Lower lobe of right lung (tissue), 2 donors: ENCODE data around the gene MICAL2. TPM values are rescaled to one million over a fixed set of nuclear protein-coding genes. Genes with fewer than 3 reads are reported as not detected.
A peak's percentile ranks its signal among the peaks of the same experiment; 100 is the strongest.

Experiments
- ATAC-seq, 2 donors: fragments of 200-7000 bp; cut with Tn5 transposase; one replicate each; pipeline ENCODE4 v1.9.1; 2020 to 2022; ENCODE audit warnings: mild to moderate bottlenecking in 2 of 2, moderate library complexity in 2 of 2
- DNase-seq: peaks from one replicate; pipeline ENCODE4 v3.0.0-alpha.2; 2020
- H3K27ac ChIP-seq: fragments of 200-600 bp; one replicate; pipeline ENCODE4 v1.8.0; 2022
- H3K27me3 ChIP-seq: fragments of 200-600 bp; one replicate; pipeline ENCODE4 v1.8.0; 2022; ENCODE audit warnings: low read depth
- H3K36me3 ChIP-seq: fragments of 200-600 bp; one replicate; pipeline ENCODE4 v1.8.0; 2022; ENCODE audit warnings: mild to moderate bottlenecking
- H3K4me1 ChIP-seq: fragments of 200-600 bp; one replicate; pipeline ENCODE4 v1.8.0; 2022
- H3K4me3 ChIP-seq: fragments of 200-600 bp; one replicate; pipeline ENCODE4 v1.8.0; 2022; ENCODE audit warnings: mild to moderate bottlenecking
- H3K9me3 ChIP-seq: fragments of 200-600 bp; one replicate; pipeline ENCODE4 v1.8.0; 2022
- intact Hi-C: fragments of 100-400 bp; cut with DNase I; formaldehyde crosslinking; loops from one replicate; pipeline ENCODE4 v1.11.0; 2022
- total RNA-seq: library from RNA; stranded (reverse); fragmentation: NEBNext Ultra II Directional; extraction: Animal tissue kit (Norgen Biotek cat#: 25700); gene quantifications from one replicate; pipeline ENCODE4 v1.2.1, GENCODE V29; 2021
- TF ChIP-seq, protein P1 (sequence below): fragments of 200-600 bp; IDR thresholded peaks from one replicate; pipeline ENCODE4 v1.8.0; 2022; ENCODE audit warnings: antibody characterized with exemption, mild to moderate bottlenecking
- donor health status: DM: no; HTN: yes; CAD: no; lungs with severe emphysema.

The MICAL2 gene
- total RNA-seq, 1 donor from 2014 or later, result 127 TPM

DNA sequence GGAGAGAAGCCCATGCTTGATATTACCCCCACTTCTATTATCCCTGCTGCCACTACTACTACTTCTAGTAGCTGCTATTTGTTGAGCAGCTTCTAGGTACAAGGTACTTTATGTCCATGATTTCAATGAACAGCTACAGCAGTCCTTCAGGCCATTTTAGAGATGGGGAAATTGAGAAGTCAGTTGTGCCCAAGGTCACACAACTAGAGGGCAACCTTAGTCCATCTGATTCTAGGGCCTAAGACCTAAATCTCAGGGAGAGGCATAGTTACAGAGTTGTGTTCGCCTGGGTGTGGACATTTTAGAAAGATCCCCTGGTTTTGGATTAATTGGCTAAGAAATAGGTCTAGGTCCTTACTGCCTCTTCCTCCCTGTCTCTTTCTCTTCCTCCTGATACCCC lies 52.3 kb downstream of the MICAL2 start:
- no peaks in the 10 kb centered on the region for H3K9me3 ChIP-seq
- TF ChIP-seq, protein P1, sequence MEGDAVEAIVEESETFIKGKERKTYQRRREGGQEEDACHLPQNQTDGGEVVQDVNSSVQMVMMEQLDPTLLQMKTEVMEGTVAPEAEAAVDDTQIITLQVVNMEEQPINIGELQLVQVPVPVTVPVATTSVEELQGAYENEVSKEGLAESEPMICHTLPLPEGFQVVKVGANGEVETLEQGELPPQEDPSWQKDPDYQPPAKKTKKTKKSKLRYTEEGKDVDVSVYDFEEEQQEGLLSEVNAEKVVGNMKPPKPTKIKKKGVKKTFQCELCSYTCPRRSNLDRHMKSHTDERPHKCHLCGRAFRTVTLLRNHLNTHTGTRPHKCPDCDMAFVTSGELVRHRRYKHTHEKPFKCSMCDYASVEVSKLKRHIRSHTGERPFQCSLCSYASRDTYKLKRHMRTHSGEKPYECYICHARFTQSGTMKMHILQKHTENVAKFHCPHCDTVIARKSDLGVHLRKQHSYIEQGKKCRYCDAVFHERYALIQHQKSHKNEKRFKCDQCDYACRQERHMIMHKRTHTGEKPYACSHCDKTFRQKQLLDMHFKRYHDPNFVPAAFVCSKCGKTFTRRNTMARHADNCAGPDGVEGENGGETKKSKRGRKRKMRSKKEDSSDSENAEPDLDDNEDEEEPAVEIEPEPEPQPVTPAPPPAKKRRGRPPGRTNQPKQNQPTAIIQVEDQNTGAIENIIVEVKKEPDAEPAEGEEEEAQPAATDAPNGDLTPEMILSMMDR, result no peak
- H3K4me3 ChIP-seq, result no peak overlapping the region
- no peak for ATAC-seq
- intact Hi-C loops, result no loop called here
- peaks cover 26% of the 10 kb centered on the region for H3K36me3 ChIP-seq
- no peaks in the 10 kb centered on the region for H3K27me3 ChIP-seq
- peak overlapping the region; percentile 41 for H3K27ac ChIP-seq
- no peak for DNase-seq
- peaks cover 65% of the 10 kb centered on the region for H3K4me1 ChIP-seq

DNA sequence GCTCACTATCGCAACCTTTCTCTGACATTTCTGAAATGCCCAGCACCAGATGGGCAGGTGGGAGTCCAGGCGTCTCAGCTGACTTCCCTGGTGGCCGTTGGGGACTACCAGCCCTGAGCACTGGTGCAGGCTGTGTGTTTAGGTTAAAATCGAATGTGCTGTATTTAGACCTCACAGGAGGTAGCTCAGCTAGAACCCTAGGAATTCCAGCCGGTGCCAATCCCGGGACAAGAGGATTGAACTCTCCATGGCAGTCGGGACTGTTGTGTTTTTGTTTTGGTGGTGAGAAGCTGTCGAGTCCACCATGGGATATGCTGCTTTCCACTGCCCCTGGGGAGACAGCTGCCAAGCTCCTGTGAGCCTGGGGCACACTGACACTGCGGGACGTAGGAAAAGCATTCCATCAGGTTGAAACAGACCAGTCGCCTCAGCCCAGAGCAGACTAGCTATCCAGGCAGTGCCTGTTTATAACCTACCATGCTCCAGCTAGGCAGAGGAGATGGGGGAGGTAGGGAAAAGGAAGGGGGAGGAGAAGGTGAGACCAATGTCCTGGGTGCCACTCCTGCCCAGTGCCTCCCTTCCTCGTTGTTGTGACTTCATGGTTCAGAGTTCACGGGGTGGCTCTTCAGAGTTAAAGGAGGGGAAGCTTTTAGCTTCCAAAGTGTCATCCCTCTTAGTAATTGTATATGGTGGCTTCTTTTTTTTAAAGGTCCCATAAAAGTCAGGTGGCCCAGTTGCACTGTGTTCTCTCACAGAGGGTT lies 53.0 kb downstream of the MICAL2 start:
- DNase-seq (no peak), ATAC-seq (no peak)
- Histone ChIP-seq H3K27ac (peak overlapping the region; percentile 41), H3K9me3 (no peaks in the 10 kb centered on the region), H3K27me3 (no peaks in the 10 kb centered on the region), H3K4me1 (peaks cover 65% of the 10 kb centered on the region), H3K4me3 (no peak overlapping the region), H3K36me3 (peaks cover 26% of the 10 kb centered on the region)
- intact Hi-C loops, result no loop called here
- TF ChIP-seq, protein P1, result no peak

- DNase-seq (no peak), ATAC-seq (no peak)
- Histone ChIP-seq H3K36me3 (peaks cover 26% of the 10 kb centered on the region), H3K9me3 (no peaks in the 10 kb centered on the region), H3K4me1 (peaks cover 55% of the 10 kb centered on the region), H3K27ac (peak overlapping the region; percentile 41), H3K4me3 (no peak overlapping the region), H3K27me3 (no peaks in the 10 kb centered on the region)
- intact Hi-C loops, result no loop called here
- TF ChIP-seq, protein P1, result no peak
Observed at GRCh38 chr11:12164061-12165014, 53.9 kb downstream of the MICAL2 start.

- intact Hi-C loops, result no loop called here
- no peak overlapping the region for H3K4me3 ChIP-seq
- H3K36me3 ChIP-seq, result peaks cover 26% of the 10 kb centered on the region
- DNase-seq (no peak), ATAC-seq (no peak)
- TF ChIP-seq, protein P1, result no peak
- H3K27ac ChIP-seq, result no peak overlapping the region
- no peaks in the 10 kb centered on the region for H3K9me3 ChIP-seq
- H3K4me1 ChIP-seq, result peaks cover 45% of the 10 kb centered on the region
- H3K27me3 ChIP-seq, result no peaks in the 10 kb centered on the region
Observed at GRCh38 chr11:12165237-12165875, 55.0 kb downstream of the MICAL2 start.

- ATAC-seq (peak in 1 of 2 donors; percentile 1), DNase-seq (no peak)
- no peaks in the 10 kb centered on the region for H3K9me3 ChIP-seq
- H3K4me3 ChIP-seq, result no peak overlapping the region
- H3K36me3 ChIP-seq, result peaks cover 26% of the 10 kb centered on the region
- H3K4me1 ChIP-seq, result peaks cover 44% of the 10 kb centered on the region
- intact Hi-C loops, result no loop called here
- H3K27me3 ChIP-seq, result no peaks in the 10 kb centered on the region
- TF ChIP-seq, protein P1, result no peak
- peak overlapping the region; percentile 72 for H3K27ac ChIP-seq
Observed at GRCh38 chr11:12166299-12167060, 56.1 kb downstream of the MICAL2 start.
